ENCODE results near the gene IGFN1. TPM values are rescaled to one million over a fixed set of nuclear protein-coding genes. Genes with fewer than 3 reads are reported as not detected.

IGFN1 gene
- total and polyA plus RNA-seq, 2 of the 4 experiments (the other 2 are of a cell fraction) = 0.05 TPM; not detected in 1

GRCh38 chr1:201261771-201262547 is 71.3 kb downstream of the IGFN1 start:
- H3K23ac ChIP-seq (ENCODE audit: low read depth, low read length) = no peak overlapping the region
- H2BK120ac ChIP-seq (ENCODE audit: low read depth, low read length) = no peak overlapping the region
- H4K8ac ChIP-seq (ENCODE audit: low read depth in 2 of 2, low read length in 2 of 2) = no peak overlapping the region; a peak in 1 of 4 replicates
- no peak overlapping the region for H4K91ac ChIP-seq (ENCODE audit: insufficient read depth, low read depth, low read length)
- peak overlapping the region; percentile 67 for H2AFZ ChIP-seq (replicated peaks; ENCODE audit: low read length, poor library complexity)
- dilution Hi-C loops (cut with HindIII; ENCODE audit: low sequenced_read_pairs, unreplicated experiment) = no loop called here
- no peak overlapping the region for H2AK9ac ChIP-seq (replicated peaks; ENCODE audit: low read depth, low read length, poor library complexity)
- DNase-seq (peak; percentile 26), ATAC-seq (ENCODE audit: low read depth) (no peak)
- no TSS peak for BruUV-seq (replicated peaks)
- no peaks in the 10 kb centered on the region for H3K79me1 ChIP-seq (ENCODE audit: low read depth in 1 of 2, low read length in 2 of 2)
- TF ChIP-seq MXI1 (IDR thresholded peaks at IDR 0.05; ENCODE audit: borderline replicate concordance, low read depth, low read length) = no peak
- TF ChIP-seq NFE2L2 (IDR thresholded peaks at IDR 0.05; ENCODE audit: low read depth, low read length) = no peak
- TF ChIP-seq POLR2A (IDR thresholded peaks at IDR 0.05; ENCODE audit: low read depth, low read length) = no peak
- TF ChIP-seq RAD21 (IDR thresholded peaks at IDR 0.05; ENCODE audit: low read length) = no peak
- TF ChIP-seq MAFK (IDR thresholded peaks at IDR 0.05; ENCODE audit: low read depth, low read length) = no peak
- TF ChIP-seq, protein P1, sequence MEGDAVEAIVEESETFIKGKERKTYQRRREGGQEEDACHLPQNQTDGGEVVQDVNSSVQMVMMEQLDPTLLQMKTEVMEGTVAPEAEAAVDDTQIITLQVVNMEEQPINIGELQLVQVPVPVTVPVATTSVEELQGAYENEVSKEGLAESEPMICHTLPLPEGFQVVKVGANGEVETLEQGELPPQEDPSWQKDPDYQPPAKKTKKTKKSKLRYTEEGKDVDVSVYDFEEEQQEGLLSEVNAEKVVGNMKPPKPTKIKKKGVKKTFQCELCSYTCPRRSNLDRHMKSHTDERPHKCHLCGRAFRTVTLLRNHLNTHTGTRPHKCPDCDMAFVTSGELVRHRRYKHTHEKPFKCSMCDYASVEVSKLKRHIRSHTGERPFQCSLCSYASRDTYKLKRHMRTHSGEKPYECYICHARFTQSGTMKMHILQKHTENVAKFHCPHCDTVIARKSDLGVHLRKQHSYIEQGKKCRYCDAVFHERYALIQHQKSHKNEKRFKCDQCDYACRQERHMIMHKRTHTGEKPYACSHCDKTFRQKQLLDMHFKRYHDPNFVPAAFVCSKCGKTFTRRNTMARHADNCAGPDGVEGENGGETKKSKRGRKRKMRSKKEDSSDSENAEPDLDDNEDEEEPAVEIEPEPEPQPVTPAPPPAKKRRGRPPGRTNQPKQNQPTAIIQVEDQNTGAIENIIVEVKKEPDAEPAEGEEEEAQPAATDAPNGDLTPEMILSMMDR (conservative IDR thresholded peaks at IDR 0.05; ENCODE audit: low read depth, low read length) = no peak
- no peak for TF ChIP-seq CEBPB (IDR thresholded peaks at IDR 0.05; ENCODE audit: low read depth, low read length)
- no peak for TF ChIP-seq BHLHE40 (IDR thresholded peaks at IDR 0.05; ENCODE audit: low read depth, low read length)
- TF ChIP-seq RCOR1 (IDR thresholded peaks at IDR 0.05; ENCODE audit: insufficient replicate concordance, low read length) = no peak
- TF ChIP-seq USF2 (IDR thresholded peaks at IDR 0.05; ENCODE audit: low read depth, low read length) = no peak
- H3K36me3 ChIP-seq (ENCODE audit: control insufficient read depth, insufficient read depth, low read length) = no peaks in the 10 kb centered on the region
- H2BK20ac ChIP-seq (ENCODE audit: low read depth, low read length) = no peak overlapping the region
- no peaks in the 10 kb centered on the region for H4K20me1 ChIP-seq (ENCODE audit: insufficient read depth, low read length)
- H2BK15ac ChIP-seq (ENCODE audit: low read depth, low read length) = no peak overlapping the region
- H4K5ac ChIP-seq (ENCODE audit: low read depth, low read length) = no peak overlapping the region
- H3K9me3 ChIP-seq (ENCODE audit: control insufficient read depth, insufficient read depth, low read length) = no peaks in the 10 kb centered on the region
- 0 out of 2 replicates have a peak, but pooled peaks cover 4% of the 10 kb centered on the region for H3K9me1 ChIP-seq (ENCODE audit: insufficient read depth, low read length)
- ChIA-PET POLR2A (ENCODE audit: unreplicated experiment) (no interaction called here), CTCF (interaction anchor here (0.6 to 1.1 kb wide), 2 partner anchors 8 to 16 kb away, joined by 3 read pairs; no protein-coding TSS in a partner anchor)
- no peak overlapping the region for H3K18ac ChIP-seq (ENCODE audit: low read depth, low read length)
- H3K56ac ChIP-seq (ENCODE audit: extremely low read depth, insufficient read depth, low read length) = no peak overlapping the region
- peak overlapping the region; percentile 37 for H2BK5ac ChIP-seq (ENCODE audit: low read depth, low read length, poor library complexity, severe bottlenecking)
- H3K4me3 ChIP-seq (ENCODE audit: insufficient read depth, low read depth, low read length) = no peak overlapping the region
- H3K4me2 ChIP-seq (ENCODE audit: low read depth, low read length) = no peak overlapping the region
- no peak overlapping the region for H3K27ac ChIP-seq (ENCODE audit: insufficient read depth, low read length)
- no peak overlapping the region for H3K14ac ChIP-seq (replicated peaks; ENCODE audit: low read depth, low read length)
- no peak overlapping the region for H3K9ac ChIP-seq (ENCODE audit: low read depth, low read length)
- WGBS, 2 experiments (ENCODE audit: extremely low coverage in 2 of 2, insufficient read length in 1 of 2) = no CpG with 5 or more reads among the region's 8 CpGs
- H3K4me1 ChIP-seq (ENCODE audit: control insufficient read depth, insufficient read depth, low read length) = peaks cover 6% of the 10 kb centered on the region
- H2AK5ac ChIP-seq (ENCODE audit: low read depth, low read length) = peak overlapping the region; percentile 54; the same call in 1 of the 2 replicates
- in situ Hi-C loops (cut with MboI; ENCODE audit: low sequenced_read_pairs) = loop anchor here (5.0 kb wide), 1 partner anchor 90 kb away; no protein-coding TSS in a partner anchor
- peaks cover 2% of the 10 kb centered on the region; the same call in 1 of the 2 replicates for H3K27me3 ChIP-seq (ENCODE audit: control insufficient read depth, insufficient read depth, low read length)
- intact Hi-C loops (cut with micrococcal nuclease) = loop anchor here (10.0 kb wide), 1 partner anchor 1173 kb away; no protein-coding TSS in a partner anchor
- H3K4ac ChIP-seq (ENCODE audit: low read depth, low read length) = 0 out of 2 replicates have a peak overlapping the region, but pooled peaks have one; percentile 5
